H1 (cell line): ENCODE measurements around the gene WDR90. TPM values are rescaled to one million over a fixed set of nuclear protein-coding genes. Genes with fewer than 3 reads are reported as not detected.

Experiments
- CEBPB ChIP-seq: IDR thresholded peaks from 2 replicates; pipeline ENCODE4 v1.6.1; 2012; ENCODE audit warnings: low read depth, low read length
- CHD2 ChIP-seq: IDR thresholded peaks from 2 replicates; pipeline ENCODE4 v1.6.1; 2012; ENCODE audit warnings: low read length, improper control_type of control experiment
- TAF7 ChIP-seq: optimal IDR thresholded peaks from 2 replicates; pipeline ENCODE3; 2011; ENCODE audit warnings: low read depth, mild to moderate bottlenecking, inconsistent platforms, low read length, moderate library complexity, borderline replicate concordance
- polyA plus RNA-seq, 7 experiments: library from polyadenylated mRNA; depleted of rRNA in 3 of 7; stranded (reverse) in 5 of 7; unstranded in 2 of 7; fragments of >200 nt in 5 of 7; fragments of 200-250 nt in 2 of 7; gene quantifications; 1 replicate in 5 of 7; 2 replicates in 1 of 7; 4 replicates in 1 of 7; pipeline versions ENCODE4 v1.2.1 to v1.2.3, GENCODE V29; 2011 to 2013; ENCODE audit warnings: missing spikeins in 2 of 7, mixed read lengths in 2 of 7
- total RNA-seq: library from RNA; stranded (reverse); fragmentation: NEBNext Ultra II Directional; extraction: Animal tissue kit (Norgen Biotek cat#: 25700); gene quantifications from 2 replicates; pipeline ENCODE4 v1.2.1, GENCODE V29; 2021

The WDR90 gene
- total and polyA plus RNA-seq, 2 of the 8 experiments (the other 6 are each of a cell fraction or from before 2014, with no cell fraction given) = 24.0 to 47.2 TPM

- TF ChIP-seq CEBPB (no peak), TAF7 (no peak), CHD2 (no peak)
These were observed 58.9 kb downstream of the WDR90 start (continued) for GRCh38 chr16:708019-708418.
